CD14-positive monocyte (primary cell): ENCODE measurements around the gene PLCB1. TPM values are rescaled to one million over a fixed set of nuclear protein-coding genes. Genes with fewer than 3 reads are reported as not detected.

Experiments used
- DNase-seq, 3 donors: peaks; one replicate each; pipeline ENCODE4 v3.0.0-alpha.2; 2011 to 2022
- H2AFZ ChIP-seq: 2 replicates; pipeline ENCODE4 v1.6.0; 2012; ENCODE audit warnings: mild to moderate bottlenecking, low read depth, low read length, inconsistent platforms; ENCODE audit not compliant: insufficient read depth, poor library complexity, severe bottlenecking
- H3K27ac ChIP-seq, 2 donors: 1 replicate in 1 of 2; 2 replicates in 1 of 2; pipeline ENCODE4 v1.5.1; 2012 to 2013; ENCODE audit warnings: low read length in 2 of 2, control low read depth in 1 of 2, inconsistent platforms in 1 of 2, low read depth in 1 of 2, mild to moderate bottlenecking in 1 of 2
- H3K27me3 ChIP-seq, 2 donors: one replicate each; pipeline versions ENCODE4 v1.6.0 to v1.6.1; 2011 to 2013; ENCODE audit warnings: low read length in 2 of 2; ENCODE audit not compliant: control insufficient read depth in 2 of 2, insufficient read depth in 2 of 2
- H3K36me3 ChIP-seq, 2 donors: replicated peaks in 1 of 2; 1 replicate in 1 of 2; 2 replicates in 1 of 2; pipeline versions ENCODE4 v1.5.1 to v1.6.1; 2012 to 2013; ENCODE audit warnings: low read length in 2 of 2, control low read depth in 1 of 2, inconsistent platforms in 1 of 2, mild to moderate bottlenecking in 1 of 2; ENCODE audit not compliant: insufficient read depth in 2 of 2, control insufficient read depth in 1 of 2
- H3K4me1 ChIP-seq, 2 donors: 1 replicate in 1 of 2; 2 replicates in 1 of 2; pipeline versions ENCODE4 v1.5.1 to v1.6.1; 2012 to 2013; ENCODE audit warnings: low read length in 2 of 2, control low read depth in 1 of 2, inconsistent platforms in 1 of 2, mild to moderate bottlenecking in 1 of 2, moderate library complexity in 1 of 2; ENCODE audit not compliant: insufficient read depth in 2 of 2, control insufficient read depth in 1 of 2
- H3K4me2 ChIP-seq: replicated peaks from 2 replicates; pipeline ENCODE3; 2012; ENCODE audit warnings: low read length, moderate library complexity, mild to moderate bottlenecking; ENCODE audit not compliant: poor library complexity, severe bottlenecking; ENCODE audit errors: extremely low read depth
- H3K4me3 ChIP-seq, 3 experiments: fragments of 200-600 bp in 1 of 3; sonication (generic) in 1 of 3; replicated peaks in 1 of 3; 1 replicate in 2 of 3; 2 replicates in 1 of 3; pipeline ENCODE4 v1.5.1; 2011 to 2013; ENCODE audit warnings: low read length in 3 of 3, mild to moderate bottlenecking in 3 of 3, control low read depth in 2 of 3, low read depth in 2 of 3, inconsistent platforms in 1 of 3, moderate library complexity in 1 of 3
- H3K79me2 ChIP-seq: 2 replicates; pipeline ENCODE4 v1.6.0; 2012; ENCODE audit warnings: mild to moderate bottlenecking, control low read depth, inconsistent platforms, low read length, moderate library complexity; ENCODE audit not compliant: insufficient read depth
- H3K9ac ChIP-seq: 2 replicates; pipeline ENCODE4 v1.6.0; 2017; ENCODE audit warnings: low read length, mild to moderate bottlenecking; ENCODE audit not compliant: insufficient read depth, poor library complexity, severe bottlenecking
- H3K9me3 ChIP-seq, 2 donors: replicated peaks in 1 of 2; 1 replicate in 1 of 2; 2 replicates in 1 of 2; pipeline versions ENCODE4 v1.5.1 to v1.6.1; 2012 to 2013; ENCODE audit warnings: low read length in 2 of 2, control low read depth in 1 of 2; ENCODE audit not compliant: control insufficient read depth in 1 of 2, insufficient read depth in 1 of 2
- H4K20me1 ChIP-seq: 2 replicates; pipeline ENCODE4 v1.6.0; 2012; ENCODE audit warnings: mild to moderate bottlenecking, low read length, control low read depth, moderate library complexity; ENCODE audit not compliant: insufficient read depth
- H3K27ac Mint-ChIP-seq, 7 donors: one replicate each; pipeline ENCODE4 v1.8.0; 2020; ENCODE audit warnings: mild to moderate bottlenecking in 7 of 7, mixed read lengths in 7 of 7, moderate library complexity in 6 of 7, inconsistent platforms in 2 of 7
- H3K27me3 Mint-ChIP-seq, 3 donors: one replicate each; pipeline ENCODE4 v1.8.0; 2021 to 2022; ENCODE audit warnings: low read depth in 3 of 3, mild to moderate bottlenecking in 3 of 3, mixed read lengths in 3 of 3, moderate library complexity in 3 of 3, inconsistent platforms in 1 of 3
- H3K36me3 Mint-ChIP-seq, 2 donors: one replicate each; pipeline ENCODE4 v1.8.0; 2020; ENCODE audit warnings: mixed read lengths in 2 of 2, inconsistent platforms in 1 of 2, mild to moderate bottlenecking in 1 of 2
- H3K4me1 Mint-ChIP-seq: one replicate; pipeline ENCODE4 v1.8.0; 2020; ENCODE audit warnings: mild to moderate bottlenecking, mixed read lengths
- H3K4me3 Mint-ChIP-seq, 2 donors: one replicate each; pipeline ENCODE4 v1.8.0; 2020; ENCODE audit warnings: mild to moderate bottlenecking in 2 of 2, mixed read lengths in 2 of 2, moderate library complexity in 1 of 2
- H3K9me3 Mint-ChIP-seq, 7 donors: one replicate each; pipeline ENCODE4 v1.8.0; 2020 to 2022; ENCODE audit warnings: mixed read lengths in 7 of 7, mild to moderate bottlenecking in 6 of 7, moderate library complexity in 6 of 7, inconsistent platforms in 2 of 7
- CTCF ChIP-seq: fragments of 200-600 bp; IDR thresholded peaks from one replicate; pipeline ENCODE4 v1.8.0; 2022; ENCODE audit warnings: antibody characterized with exemption, mild to moderate bottlenecking
- WGBS: methylation state at CpG from one replicate; pipeline ENCODE4 v1.1.5; 2013; ENCODE audit warnings: missing lambda C conversion rate; ENCODE audit not compliant: insufficient coverage; 5-methylcytosine and 5-hydroxymethylcytosine counted together
- intact Hi-C, 2 donors: fragments of 100-400 bp; cut with micrococcal nuclease; formaldehyde crosslinking; loops; one replicate each; pipeline versions ENCODE4 v1.15.0 to v1.15.1; 2023
- polyA plus RNA-seq, 3 donors: library from polyadenylated mRNA; depleted of rRNA in 1 of 3; unstranded in 2 of 3; stranded (reverse) in 1 of 3; fragments of 300-500 nt in 2 of 3; fragments of >200 nt in 1 of 3; fragmentation: Illumina TruSeq in 2 of 3; gene quantifications; 1 replicate in 2 of 3; 2 replicates in 1 of 3; pipeline ENCODE4 v1.2.3, GENCODE V29; 2012 to 2021
- small RNA-seq: library from RNA; depleted of rRNA; stranded (forward); fragments of <200 nt; gene quantifications from one replicate; pipeline ENCODE3, GENCODE V24; 2012; ENCODE audit warnings: low read depth; ENCODE audit not compliant: insufficient read length

Gene PLCB1
- polyA plus RNA-seq, 3 donors, result 8.6 to 16.4 (median 13.2) TPM

GRCh38 chr20:8934362-8934761 lies 802.3 kb downstream of the PLCB1 start:
- intact Hi-C loops, result no loop called here
- Histone ChIP-seq H3K36me3 (no peaks in the 10 kb centered on the region), H3K79me2 (no peaks in the 10 kb centered on the region), H3K4me3 (no peak overlapping the region), H3K4me1 (no peaks in the 10 kb centered on the region), H3K4me2 (no peak overlapping the region), H4K20me1 (no peaks in the 10 kb centered on the region), H3K9me3 (no peaks in the 10 kb centered on the region), H3K27ac (no peak overlapping the region), H3K9ac (no peak overlapping the region), H3K27me3 (no peaks in the 10 kb centered on the region), H2AFZ (no peak overlapping the region)
- no peak overlapping the region for H3K4me3 Mint-ChIP-seq
- H3K27me3 Mint-ChIP-seq, result peaks cover 0 to 3% (median 2%) of the 10 kb centered on the region in 3 donors
- no peaks in the 10 kb centered on the region for H3K36me3 Mint-ChIP-seq
- DNase-seq, result no peak
- no CpG with 5 or more reads among the region's 4 CpGs for WGBS
- no peak overlapping the region for H3K27ac Mint-ChIP-seq
- H3K9me3 Mint-ChIP-seq, result peaks cover 0 to 7% (median 0%) of the 10 kb centered on the region in 7 donors
- no peaks in the 10 kb centered on the region for H3K4me1 Mint-ChIP-seq
- TF ChIP-seq CTCF, result no peak

Small RNAs within 50 kb of the gene (small RNA-seq; reads per million reads assigned to genes)
- gene AL445567.1, result not detected
- gene RNU105B, result not detected

Other genes starting within 250 kb of the PLCB1 start
- gene HAO1, start 191.8 kb upstream of the PLCB1 start, polyA plus RNA-seq, result not detected
- 10 to 100 TPM; 12.1 to 67.9 (median 55.2) TPM for gene TMX4, start 112.5 kb upstream of the PLCB1 start, polyA plus RNA-seq